Measurements from ENCODE around the gene GOLGA8S.
"Not testable (repeated sequence)": the region's sequence is repeated elsewhere in the genome, so short reads cannot be mapped to it uniquely, and the experiment has no call there.

DNA sequence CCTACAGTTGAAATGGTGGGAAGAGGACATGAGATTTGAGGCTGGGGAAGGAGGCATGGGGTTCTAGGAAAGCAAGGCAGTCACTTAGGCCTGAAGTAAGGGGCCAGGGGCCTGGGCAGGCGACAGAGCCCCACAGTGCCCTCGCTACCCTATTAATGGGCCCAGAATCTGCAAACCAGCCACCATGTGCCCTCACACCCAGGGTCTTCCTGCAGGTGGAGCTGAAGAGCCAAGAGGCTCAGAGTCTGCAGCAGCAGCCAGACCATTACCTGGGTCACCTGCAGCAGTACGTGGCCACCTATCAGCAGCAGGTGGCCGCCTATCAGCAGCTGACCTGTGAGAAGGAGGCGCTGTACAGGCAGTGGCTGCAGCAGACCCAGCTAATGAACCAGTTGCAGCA, 8.1 kb downstream of the GOLGA8S start:
- TF ChIP-seq POLR2A (IDR thresholded peaks at IDR 0.05), result not testable (repeated sequence)
- TF ChIP-seq, protein P1, sequence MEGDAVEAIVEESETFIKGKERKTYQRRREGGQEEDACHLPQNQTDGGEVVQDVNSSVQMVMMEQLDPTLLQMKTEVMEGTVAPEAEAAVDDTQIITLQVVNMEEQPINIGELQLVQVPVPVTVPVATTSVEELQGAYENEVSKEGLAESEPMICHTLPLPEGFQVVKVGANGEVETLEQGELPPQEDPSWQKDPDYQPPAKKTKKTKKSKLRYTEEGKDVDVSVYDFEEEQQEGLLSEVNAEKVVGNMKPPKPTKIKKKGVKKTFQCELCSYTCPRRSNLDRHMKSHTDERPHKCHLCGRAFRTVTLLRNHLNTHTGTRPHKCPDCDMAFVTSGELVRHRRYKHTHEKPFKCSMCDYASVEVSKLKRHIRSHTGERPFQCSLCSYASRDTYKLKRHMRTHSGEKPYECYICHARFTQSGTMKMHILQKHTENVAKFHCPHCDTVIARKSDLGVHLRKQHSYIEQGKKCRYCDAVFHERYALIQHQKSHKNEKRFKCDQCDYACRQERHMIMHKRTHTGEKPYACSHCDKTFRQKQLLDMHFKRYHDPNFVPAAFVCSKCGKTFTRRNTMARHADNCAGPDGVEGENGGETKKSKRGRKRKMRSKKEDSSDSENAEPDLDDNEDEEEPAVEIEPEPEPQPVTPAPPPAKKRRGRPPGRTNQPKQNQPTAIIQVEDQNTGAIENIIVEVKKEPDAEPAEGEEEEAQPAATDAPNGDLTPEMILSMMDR (IDR thresholded peaks at IDR 0.05), result not testable (repeated sequence)
